ENCODE results near the gene NMD3.

DNA sequence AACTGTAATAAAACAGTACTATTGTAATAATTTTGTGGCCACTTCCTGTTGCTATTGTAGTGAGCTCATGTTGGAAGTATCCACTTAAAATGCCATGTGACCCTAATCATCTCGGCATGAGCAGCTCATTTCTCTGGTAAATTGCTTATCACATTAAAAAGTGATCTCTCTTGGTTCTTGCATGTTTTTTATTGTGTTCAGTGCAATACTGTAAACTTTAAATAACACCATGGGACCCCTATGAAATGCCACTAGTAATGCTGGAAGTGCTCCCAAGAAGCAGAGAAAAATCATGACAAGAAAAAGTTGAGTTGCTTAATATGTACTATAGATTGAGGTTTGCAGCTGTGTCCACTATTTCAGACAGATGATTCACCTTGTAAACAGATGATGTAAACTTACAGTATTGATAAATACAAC, 45.6 kb downstream of the NMD3 start:
- TF ChIP-seq, protein P1, sequence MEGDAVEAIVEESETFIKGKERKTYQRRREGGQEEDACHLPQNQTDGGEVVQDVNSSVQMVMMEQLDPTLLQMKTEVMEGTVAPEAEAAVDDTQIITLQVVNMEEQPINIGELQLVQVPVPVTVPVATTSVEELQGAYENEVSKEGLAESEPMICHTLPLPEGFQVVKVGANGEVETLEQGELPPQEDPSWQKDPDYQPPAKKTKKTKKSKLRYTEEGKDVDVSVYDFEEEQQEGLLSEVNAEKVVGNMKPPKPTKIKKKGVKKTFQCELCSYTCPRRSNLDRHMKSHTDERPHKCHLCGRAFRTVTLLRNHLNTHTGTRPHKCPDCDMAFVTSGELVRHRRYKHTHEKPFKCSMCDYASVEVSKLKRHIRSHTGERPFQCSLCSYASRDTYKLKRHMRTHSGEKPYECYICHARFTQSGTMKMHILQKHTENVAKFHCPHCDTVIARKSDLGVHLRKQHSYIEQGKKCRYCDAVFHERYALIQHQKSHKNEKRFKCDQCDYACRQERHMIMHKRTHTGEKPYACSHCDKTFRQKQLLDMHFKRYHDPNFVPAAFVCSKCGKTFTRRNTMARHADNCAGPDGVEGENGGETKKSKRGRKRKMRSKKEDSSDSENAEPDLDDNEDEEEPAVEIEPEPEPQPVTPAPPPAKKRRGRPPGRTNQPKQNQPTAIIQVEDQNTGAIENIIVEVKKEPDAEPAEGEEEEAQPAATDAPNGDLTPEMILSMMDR (IDR thresholded peaks at IDR 0.05), result no peak
- TF ChIP-seq EZH2 (IDR thresholded peaks at IDR 0.05) (no peak), EZH2phosphoT487 (IDR thresholded peaks at IDR 0.05) (no peak)

Measured in neural progenitor cell (in vitro differentiated cells).